ENCODE results near the gene ZNF716. TPM values are rescaled to one million over a fixed set of nuclear protein-coding genes. Genes with fewer than 3 reads are reported as not detected.
A peak's percentile ranks its signal among the peaks of the same experiment; 100 is the strongest.

The ZNF716 gene
- total and polyA plus RNA-seq, 12 donors: not detected

DNA sequence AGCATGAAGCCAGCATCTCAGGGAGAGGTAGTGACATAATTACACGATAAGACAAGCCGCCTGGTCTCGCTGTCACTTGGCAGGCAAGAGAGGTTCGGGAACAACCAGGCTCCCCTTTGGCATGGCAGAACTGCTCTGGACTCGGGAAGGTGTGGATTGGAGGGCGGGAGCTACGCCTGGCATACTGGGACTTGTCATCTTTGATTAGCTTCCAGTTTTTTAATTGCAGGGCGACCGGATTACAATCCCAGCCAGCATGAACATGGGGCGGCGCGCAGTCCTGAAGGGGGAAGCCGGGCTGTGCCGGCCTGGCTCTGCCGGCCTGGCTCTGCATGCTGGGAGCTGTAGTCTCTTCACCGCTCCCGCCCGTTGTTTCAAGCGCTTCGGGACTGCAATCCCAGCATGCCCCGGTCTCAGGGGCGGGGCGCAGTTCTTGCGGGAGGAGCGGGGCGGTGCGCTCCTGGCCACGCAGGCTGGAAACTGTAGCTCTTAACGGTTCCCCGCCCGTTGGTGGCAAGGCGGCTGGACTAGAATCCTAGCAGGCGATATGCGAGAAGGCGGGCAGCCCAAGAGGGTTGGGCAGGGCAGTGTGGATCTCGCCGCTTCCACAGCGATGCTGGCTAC is 45.5 kb upstream of the ZNF716 start:
- intact Hi-C loops (cut with DNase I): no loop called here
- no peak overlapping the region for H3K4me3 ChIP-seq

DNA sequence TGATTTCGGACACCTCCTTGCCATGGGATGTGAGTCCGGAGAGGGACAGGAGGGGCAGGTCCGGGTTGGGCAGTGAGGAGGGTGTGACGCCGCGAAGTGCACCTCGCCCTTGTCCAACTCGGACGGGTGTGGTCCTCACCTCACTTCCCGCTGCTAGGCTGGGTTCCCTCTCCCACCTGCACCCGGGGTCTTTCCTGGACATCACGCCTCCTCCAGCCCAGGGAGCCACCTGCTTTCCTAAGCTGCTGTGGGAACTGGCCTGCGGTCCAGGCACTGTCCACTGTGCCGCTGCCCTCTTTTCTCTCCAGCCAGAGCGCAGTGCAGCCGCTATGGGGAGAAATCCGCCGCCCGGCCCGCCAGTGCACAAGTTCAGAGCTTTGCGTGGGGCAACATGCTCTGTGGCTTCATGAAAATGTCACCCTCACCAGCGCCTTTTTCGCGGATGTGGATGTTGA is 45.0 kb upstream of the ZNF716 start:
- intact Hi-C loops (cut with DNase I): no loop called here
- WGBS, 4 donors: 29 to 71% (median 37%) methylated on average over 9 to 24 of the region's 24 CpGs

More for the DNA sequence above, 45.5 kb upstream of the ZNF716 start:
- Histone ChIP-seq H3K4me1 (replicated peaks in 1 of 2) (no peaks in the 10 kb centered on the region), H3K9me3 (replicated peaks in 1 of 3) (no peaks in the 10 kb centered on the region), H3K27ac (peak overlapping the region in 4 of 5 donors; percentile 44 to 62 (median 60)), H3K27me3 (no peaks in the 10 kb centered on the region), H3K36me3 (replicated peaks in 1 of 2) (no peaks in the 10 kb centered on the region)
- 23 to 66% (median 30%) methylated on average over 9 to 38 of the region's 38 CpGs for WGBS, 4 donors
- TF ChIP-seq POLR2A (IDR thresholded peaks at IDR 0.05): peak in 1 of 2 donors; percentile 48
- TF ChIP-seq, protein P1, sequence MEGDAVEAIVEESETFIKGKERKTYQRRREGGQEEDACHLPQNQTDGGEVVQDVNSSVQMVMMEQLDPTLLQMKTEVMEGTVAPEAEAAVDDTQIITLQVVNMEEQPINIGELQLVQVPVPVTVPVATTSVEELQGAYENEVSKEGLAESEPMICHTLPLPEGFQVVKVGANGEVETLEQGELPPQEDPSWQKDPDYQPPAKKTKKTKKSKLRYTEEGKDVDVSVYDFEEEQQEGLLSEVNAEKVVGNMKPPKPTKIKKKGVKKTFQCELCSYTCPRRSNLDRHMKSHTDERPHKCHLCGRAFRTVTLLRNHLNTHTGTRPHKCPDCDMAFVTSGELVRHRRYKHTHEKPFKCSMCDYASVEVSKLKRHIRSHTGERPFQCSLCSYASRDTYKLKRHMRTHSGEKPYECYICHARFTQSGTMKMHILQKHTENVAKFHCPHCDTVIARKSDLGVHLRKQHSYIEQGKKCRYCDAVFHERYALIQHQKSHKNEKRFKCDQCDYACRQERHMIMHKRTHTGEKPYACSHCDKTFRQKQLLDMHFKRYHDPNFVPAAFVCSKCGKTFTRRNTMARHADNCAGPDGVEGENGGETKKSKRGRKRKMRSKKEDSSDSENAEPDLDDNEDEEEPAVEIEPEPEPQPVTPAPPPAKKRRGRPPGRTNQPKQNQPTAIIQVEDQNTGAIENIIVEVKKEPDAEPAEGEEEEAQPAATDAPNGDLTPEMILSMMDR (IDR thresholded peaks at IDR 0.05): peak in 2 of 6 experiments; percentile 11 to 39
- DNase-seq: peak; percentile 37 to 94 (median 86)

DNA sequence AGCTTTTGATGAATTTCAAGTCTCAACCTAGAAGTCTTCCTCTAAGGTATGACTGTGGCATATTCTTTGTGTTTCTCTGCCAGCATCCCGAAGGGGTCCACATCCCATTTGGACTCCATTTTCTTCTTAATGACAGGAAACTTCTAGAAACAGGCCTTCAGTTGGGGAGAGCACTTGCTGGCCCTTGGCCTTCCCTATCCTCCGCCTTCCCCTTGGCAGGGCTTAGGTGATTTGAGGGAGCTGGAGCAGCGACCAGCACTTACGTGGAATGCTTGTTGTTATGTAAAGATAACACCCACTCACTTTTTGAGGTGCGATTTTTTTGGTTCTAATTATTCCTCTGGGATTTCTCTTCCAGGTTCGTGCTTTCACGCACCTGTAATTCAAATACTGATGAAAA is 42.9 kb upstream of the ZNF716 start:
- no peaks in the 10 kb centered on the region for H3K9me3 ChIP-seq (replicated peaks in 1 of 3)
- no peak for DNase-seq
- intact Hi-C loops (cut with DNase I): no loop called here
- no peak overlapping the region for H3K4me3 ChIP-seq
- 61 to 79% (median 71%) methylated on average over 7 of the region's 7 CpGs for WGBS, 4 donors
- no peak overlapping the region for H3K27ac ChIP-seq
- H3K27me3 ChIP-seq: no peaks in the 10 kb centered on the region
- H3K36me3 ChIP-seq (replicated peaks in 1 of 2): no peaks in the 10 kb centered on the region
- TF ChIP-seq, protein P1 (IDR thresholded peaks at IDR 0.05): no peak
- no peak for TF ChIP-seq POLR2A (IDR thresholded peaks at IDR 0.05)
- no peaks in the 10 kb centered on the region for H3K4me1 ChIP-seq (replicated peaks in 1 of 2)

More for the DNA sequence above, 45.0 kb upstream of the ZNF716 start:
- no peaks in the 10 kb centered on the region for H3K36me3 ChIP-seq (replicated peaks in 1 of 2)
- peak overlapping the region in 1 of 5 donors; percentile 8 for H3K27ac ChIP-seq
- no peak for TF ChIP-seq POLR2A (IDR thresholded peaks at IDR 0.05)
- TF ChIP-seq, protein P1 (IDR thresholded peaks at IDR 0.05): no peak
- no peak for DNase-seq
- no peaks in the 10 kb centered on the region for H3K9me3 ChIP-seq (replicated peaks in 1 of 3)
- H3K4me3 ChIP-seq: no peak overlapping the region
- H3K27me3 ChIP-seq: no peaks in the 10 kb centered on the region
- no peaks in the 10 kb centered on the region for H3K4me1 ChIP-seq (replicated peaks in 1 of 2)

DNA sequence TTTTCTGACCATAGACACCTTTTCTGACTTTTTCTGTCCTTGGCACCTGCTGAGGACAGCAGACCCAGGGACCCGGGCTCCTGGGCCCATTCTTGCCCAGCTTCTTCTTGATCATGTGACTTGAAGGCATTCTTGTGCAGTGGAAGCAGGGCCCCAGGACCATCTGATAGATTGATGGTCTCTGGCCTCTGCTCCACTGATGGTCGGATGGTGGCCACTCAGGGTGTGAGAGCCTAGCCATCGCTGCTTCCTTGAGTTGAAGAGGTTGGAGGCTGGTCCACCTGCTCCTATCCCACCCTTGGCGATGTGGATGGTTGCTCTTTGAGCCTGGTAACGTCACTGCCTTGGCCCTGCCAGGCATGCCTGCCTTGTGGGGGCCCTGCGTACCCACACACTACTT is 37.8 kb upstream of the ZNF716 start:
- TF ChIP-seq POLR2A (IDR thresholded peaks at IDR 0.05): no peak
- TF ChIP-seq, protein P1 (IDR thresholded peaks at IDR 0.05): no peak
- 53 to 70% (median 65%) methylated on average over 3 to 6 of the region's 6 CpGs; no CpG with 5 or more reads in 1 of the 4 donors for WGBS, 4 donors

More for the DNA sequence above, 37.8 kb upstream of the ZNF716 start:
- no peaks in the 10 kb centered on the region for H3K9me3 ChIP-seq (replicated peaks in 1 of 3)
- no peaks in the 10 kb centered on the region for H3K36me3 ChIP-seq (replicated peaks in 1 of 2)
- no peak overlapping the region for H3K27ac ChIP-seq
- peak in 1 of 7 donors; percentile 33 for DNase-seq
- H3K4me3 ChIP-seq: no peak overlapping the region
- intact Hi-C loops (cut with DNase I): no loop called here
- H3K4me1 ChIP-seq (replicated peaks in 1 of 2): no peaks in the 10 kb centered on the region
- H3K27me3 ChIP-seq: no peaks in the 10 kb centered on the region

All from adrenal gland (tissue), 12 donors.